Activated CD4-positive, alpha-beta T cell treated with anti-CD3 and anti-CD28 coated beads, Interleukin-2, amount 50 U/mL, for 1 hour (primary cell): ENCODE results near the gene KLRF2.
"Not testable (repeated sequence)": the region's sequence is repeated elsewhere in the genome, so short reads cannot be mapped to it uniquely, and the experiment has no call there.

Experiments
- DNase-seq: peaks from one replicate; pipeline ENCODE4 v3.0.0-alpha.2; 2020

KLRF2 gene

DNA sequence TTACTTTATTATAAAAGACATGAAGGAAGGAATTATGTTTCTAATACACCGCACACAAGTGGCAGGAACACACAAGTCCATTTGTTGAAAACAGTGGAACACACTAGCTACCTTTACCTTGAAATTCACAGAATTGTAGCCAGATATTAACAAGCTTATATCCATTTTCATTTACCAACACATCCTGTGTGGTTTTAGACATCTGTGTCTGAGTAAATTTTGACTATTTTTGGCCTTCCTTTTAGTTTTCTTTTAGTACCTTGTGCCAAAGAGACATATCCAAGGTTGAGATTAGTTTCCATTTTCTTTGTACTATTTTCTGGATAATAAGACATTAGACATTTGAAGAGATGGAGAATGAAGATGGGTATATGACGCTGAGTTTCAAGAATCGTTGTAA is at the start of gene KLRF2:
Gene KLRF2, plus strand, starts transcription at position 244 of the 400 bp plus-strand sequence. Its CDS starts 107 bp downstream, at position 351.
- DNase-seq = no peak

DNA sequence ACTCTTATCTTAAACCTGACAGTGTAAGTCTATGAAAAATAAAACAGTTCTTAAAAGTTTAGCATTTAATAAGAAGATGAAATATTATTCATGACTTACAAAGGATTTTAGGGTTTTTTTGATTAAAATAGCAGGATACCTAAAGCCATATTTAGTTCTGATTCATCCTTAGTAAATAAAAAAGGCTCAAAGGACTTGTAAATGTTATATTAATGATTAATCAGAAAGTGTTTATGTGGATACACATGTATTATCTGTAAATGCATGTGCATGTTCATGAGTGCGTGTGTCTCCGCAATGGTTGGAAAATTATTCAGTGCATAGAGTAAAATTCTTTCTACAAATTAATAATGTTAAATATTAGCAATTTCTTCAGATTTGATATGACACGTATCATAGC is 49.6 kb upstream of the KLRF2 start:
- DNase-seq = no peak

- DNase-seq = no peak
These were observed 37.9 kb upstream of the KLRF2 start for GRCh38 chr12:9843407-9843806.

DNA sequence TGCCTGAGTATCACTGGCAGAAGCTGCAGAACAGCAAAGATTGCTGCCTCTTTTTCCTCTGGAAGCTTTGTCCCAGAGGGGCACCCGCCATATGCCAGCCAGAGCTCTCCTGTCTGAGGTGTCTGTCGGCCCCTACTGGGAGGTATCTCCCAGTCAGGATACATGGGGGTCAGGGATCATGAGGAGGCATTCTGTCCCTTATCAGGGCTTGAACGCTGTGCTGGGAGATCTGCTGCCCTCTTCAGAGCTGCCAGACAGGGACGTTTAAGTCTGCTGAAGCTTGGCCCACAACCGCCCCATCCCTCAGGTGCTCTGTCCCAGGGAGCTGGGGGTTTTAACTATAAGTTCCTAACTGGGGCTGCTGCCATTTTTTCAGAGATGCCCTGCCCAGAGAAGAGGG is 32.4 kb upstream of the KLRF2 start:
- DNase-seq = no peak

DNA sequence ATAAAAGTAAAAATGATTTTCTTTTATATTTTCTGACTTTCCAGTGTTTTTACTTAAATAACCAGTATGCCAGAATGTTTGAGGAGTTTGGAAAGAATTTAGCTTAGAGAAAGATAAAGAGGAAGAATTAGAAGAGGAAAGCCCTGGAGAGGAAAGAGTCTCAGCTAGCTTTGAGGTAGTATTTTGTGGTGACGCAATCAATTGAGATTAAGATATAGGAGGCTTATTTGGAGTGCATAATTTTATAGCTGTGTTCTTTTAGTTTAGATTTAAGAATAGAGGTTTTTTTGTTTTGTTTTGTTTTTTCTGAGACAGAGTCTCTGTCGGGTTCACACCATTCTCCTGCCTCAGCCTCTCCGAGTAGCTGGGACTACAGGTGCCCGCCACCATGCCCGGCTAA is 30.2 kb upstream of the KLRF2 start:
- no peak for DNase-seq

- DNase-seq = no peak
These were observed 29.4 kb upstream of the KLRF2 start for GRCh38 chr12:9851927-9852326.

GRCh38 chr12:9856151-9856550 is 25.1 kb upstream of the KLRF2 start:
- DNase-seq = no peak

DNA sequence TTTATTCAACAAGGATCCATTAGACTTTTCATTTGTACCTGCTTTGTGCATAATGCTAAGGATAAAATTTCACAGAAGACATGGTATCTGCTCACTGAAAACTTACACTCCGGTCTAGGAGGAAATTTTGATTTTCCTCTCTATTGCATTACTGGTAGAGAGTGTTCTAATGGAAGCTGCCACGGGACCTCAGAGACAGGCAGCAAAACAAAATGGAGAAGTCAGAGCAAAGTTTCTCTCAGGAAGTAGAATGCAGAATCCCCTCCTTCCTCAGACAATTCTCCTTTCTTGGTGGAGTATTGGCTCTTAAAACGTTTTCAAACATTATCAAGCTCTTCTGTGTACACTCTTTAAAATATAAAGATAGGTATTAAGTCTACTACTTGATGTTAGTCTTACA is 24.4 kb upstream of the KLRF2 start:
- DNase-seq = no peak

DNA sequence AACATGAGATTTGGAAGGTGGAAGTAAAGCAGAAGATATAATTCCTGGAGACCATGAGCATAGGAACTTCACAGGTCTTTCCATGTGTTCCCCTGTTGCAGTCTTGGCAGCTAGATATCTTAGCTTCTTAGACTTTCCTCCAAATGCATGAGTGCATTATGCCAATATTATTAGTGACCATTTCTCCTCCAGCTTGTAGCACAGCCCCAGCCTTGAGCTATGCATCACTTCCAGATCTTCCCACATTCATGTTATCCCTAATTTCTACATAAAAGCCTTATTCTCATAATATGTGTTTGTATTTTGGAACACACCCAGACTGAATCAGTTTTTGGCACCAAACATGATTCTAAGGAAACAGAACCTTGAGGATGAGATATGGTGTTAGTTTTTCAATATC is 23.2 kb upstream of the KLRF2 start:
- DNase-seq = no peak

DNA sequence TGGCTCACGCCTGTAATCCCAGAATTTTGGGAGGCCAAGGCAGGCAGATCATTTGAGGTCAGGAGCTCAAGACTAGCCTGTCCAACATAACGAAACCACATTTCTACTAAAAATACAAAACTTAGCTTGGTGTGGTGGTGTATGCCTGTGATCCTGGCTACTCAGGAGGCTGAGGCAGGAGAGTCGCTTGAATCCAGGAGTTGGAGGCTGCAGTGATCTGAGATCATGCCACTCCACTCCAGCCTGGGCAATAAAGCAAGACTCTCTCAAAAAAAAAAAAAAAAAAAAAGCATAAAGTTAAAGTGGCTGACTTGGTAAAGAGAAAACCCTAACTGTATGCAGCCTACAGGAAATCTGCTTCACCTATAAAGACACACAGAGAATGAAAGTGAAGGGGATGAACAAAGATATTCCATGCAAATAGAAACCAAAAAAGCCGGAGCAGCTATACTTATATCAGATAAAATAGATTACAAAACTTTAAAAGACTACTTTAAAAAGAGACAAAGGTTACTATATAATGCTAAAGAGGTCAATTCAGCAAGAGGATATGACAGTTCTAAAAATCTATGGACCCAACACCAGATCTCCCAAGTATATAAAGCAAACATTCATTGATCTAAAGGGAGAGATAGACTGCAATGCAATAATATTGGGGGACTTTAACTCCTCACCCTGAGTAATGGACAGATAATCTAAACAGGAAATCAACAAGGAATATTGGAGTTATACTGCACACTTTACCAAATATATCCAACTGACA is 16.2 kb upstream of the KLRF2 start:
- DNase-seq = no peak

DNA sequence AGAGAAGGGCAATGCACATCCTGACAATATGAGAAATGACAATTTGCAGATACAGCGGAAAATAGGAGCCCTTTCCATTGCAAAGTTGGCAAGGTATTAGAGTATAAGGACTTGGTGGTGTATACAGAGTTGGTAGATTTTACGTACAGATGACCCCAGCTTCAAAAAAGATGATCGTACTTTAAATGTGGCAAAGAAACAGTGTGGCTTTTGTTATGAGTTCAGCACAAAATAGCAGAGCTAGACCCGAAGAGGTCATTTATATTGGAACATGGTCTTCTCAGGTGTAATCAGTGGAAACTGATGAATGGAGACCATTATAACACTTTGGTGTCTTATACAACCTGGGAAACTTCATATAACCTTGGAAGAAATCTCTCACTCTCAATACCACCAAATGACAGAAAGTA is 14.4 kb upstream of the KLRF2 start:
- DNase-seq = no peak

GRCh38 chr12:9867531-9867930 is 13.8 kb upstream of the KLRF2 start:
- no peak for DNase-seq

- no peak for DNase-seq
These were observed 12.9 kb upstream of the KLRF2 start for GRCh38 chr12:9868311-9868801.

- no peak for DNase-seq
These were observed 12.4 kb upstream of the KLRF2 start for GRCh38 chr12:9868951-9869306.

- DNase-seq = no peak
These were observed 11.8 kb upstream of the KLRF2 start, which contains the start of gene CLEC2B for GRCh38 chr12:9869307-9870161. Gene CLEC2B (minus strand): TSS chr12:9869354.

DNA sequence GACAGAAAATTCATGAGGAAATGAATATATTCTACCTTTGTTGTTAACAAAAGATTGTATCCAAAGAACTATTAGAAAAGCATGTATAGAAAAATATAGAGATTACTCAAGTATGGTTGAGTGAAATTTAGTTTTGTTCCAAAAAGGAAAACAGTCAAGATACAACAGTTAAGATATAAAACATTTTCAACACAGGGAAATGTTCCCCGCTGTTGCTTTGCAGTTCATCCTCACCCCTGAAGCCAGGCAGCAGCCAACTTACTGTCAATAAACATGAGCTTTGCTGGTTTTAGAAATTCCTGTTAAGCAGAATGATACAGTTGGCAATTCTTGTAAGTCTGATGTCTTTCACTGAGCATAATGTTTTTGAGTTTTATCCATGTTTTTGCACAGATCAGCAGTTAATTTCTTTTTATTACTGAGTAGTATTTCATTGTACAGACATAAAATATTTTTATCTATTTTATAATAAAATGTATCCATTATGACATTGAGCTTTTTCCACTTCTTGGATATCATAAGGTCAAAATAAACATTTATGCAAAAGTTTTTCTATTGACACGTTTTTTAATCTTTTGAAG is 10.9 kb upstream of the KLRF2 start:
- no peak for DNase-seq

- DNase-seq = no peak
These were observed 9.1 kb upstream of the KLRF2 start for GRCh38 chr12:9872162-9872561.

GRCh38 chr12:9872742-9873141 is 8.5 kb upstream of the KLRF2 start:
- DNase-seq = no peak

- not testable (repeated sequence) for DNase-seq
These were observed 5.2 kb upstream of the KLRF2 start for GRCh38 chr12:9876120-9876519.

DNA sequence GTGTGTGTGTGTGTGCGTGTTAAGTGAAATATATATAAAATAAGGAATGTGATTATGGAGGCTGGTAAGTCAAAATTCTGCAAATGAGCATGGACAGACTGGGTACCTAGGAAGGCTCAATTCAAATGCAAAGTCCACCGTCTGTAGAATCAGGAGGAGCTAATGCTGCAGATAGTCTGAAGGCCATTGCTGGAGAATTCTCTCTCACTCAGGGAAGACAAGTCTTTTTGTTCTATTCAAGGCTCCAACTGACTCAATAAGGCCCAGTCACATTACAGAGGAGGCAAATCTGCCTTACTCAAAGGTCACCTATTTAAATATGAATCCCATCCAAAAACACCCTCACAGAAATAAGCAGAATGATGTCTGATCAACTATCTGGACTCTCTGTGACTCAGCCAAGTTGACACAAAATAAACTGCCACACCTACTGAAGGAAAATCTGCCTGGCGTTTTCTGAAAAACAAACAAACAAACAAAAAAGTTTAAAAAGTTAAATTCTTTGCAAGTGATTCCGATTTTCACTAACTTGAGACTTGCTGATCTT is 684 bp upstream of the KLRF2 start:
- no peak for DNase-seq

DNA sequence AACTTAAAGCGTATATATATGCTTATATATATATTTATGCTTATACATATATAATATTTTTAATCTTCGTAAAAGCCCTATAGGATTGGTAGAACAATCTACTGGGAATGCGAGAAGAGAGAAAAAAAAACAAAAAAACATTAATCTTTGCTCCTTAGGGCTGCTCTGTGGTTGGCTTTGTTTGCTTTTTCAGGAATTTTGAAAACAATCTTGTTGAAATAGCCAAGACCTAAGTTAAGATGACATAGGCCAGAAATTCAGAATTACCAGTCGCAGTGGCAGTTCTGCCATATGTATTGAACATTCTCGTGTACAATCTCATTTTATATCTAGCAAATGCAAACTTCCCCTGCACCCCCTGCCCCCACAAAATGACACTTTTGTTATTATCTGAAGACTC is 699 bp downstream of the KLRF2 start:
- no peak for DNase-seq

DNA sequence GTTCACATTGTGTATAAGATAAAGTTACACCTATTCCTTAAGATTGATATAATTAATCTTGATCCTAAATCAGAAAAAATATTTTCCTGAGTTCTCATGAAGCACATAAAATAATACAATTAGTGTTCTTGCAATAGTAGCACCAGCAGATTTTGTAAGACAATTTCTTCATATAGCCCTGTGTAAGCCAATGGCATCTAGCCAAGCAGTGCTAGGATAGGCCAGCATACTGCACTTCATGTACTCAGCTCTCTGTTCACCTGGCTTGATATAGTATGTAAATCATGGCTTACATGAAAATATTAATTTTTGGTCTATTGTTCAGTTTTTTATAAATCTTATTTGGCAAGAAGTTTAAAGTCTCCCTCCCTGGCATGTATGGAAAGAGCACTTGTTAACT is 1.9 kb downstream of the KLRF2 start:
- DNase-seq = no peak

GRCh38 chr12:9888665-9889273 is 7.5 kb downstream of the KLRF2 start:
- DNase-seq = no peak
